ENCODE measurements around the gene SMIM44.
"Not testable (repeated sequence)": the region's sequence is repeated elsewhere in the genome, so short reads cannot be mapped to it uniquely, and the experiment has no call there.

Gene SMIM44

DNA sequence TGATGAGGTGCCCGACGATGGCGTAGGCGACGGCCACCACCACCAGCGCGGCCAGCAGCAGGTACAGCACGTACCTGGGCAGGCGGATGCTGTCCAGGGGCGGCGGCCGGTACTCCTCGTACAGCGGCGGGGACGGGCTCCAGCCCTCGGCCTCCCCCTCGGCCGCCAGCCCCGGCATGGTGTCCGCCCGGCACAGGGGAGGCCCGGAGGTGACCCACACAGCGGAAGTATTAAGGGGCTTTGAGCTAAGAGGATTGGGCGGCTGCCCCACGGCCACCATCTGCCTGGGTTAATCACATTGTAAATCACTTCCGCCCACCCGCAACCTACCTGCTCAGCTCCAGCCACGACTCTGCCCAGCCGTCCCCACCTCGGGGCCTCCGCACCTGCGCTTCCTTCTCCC lies at the start of gene SMIM44:
SMIM44 (minus strand) TSS at position 216 of the 403 bp plus-strand sequence; CDS start at position 178, 38 bp downstream.
- DNase-seq = no peak

DNA sequence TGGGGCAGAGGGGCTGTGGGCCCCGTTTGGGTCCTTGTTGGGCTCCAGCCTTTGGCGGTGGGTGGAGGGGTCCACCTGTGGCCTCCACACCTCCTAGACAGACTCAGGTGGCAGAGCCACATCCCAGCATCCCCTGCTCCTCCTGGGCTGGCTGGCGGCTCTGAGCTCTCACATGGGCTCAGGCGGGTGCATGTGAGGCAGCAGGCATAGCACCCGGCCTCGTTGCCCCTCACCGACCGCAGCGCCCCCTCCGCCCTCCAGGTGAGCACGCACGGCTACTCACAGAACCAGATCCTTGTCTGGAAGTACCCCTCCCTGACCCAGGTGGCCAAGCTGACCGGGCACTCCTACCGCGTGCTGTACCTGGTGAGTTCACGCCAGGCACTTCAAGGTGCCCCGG lies 49.8 kb upstream of the SMIM44 start:
- no peak for DNase-seq

- no peak for DNase-seq
These were observed 49.0 kb upstream of the SMIM44 start for GRCh38 chr19:3532154-3532786.

DNA sequence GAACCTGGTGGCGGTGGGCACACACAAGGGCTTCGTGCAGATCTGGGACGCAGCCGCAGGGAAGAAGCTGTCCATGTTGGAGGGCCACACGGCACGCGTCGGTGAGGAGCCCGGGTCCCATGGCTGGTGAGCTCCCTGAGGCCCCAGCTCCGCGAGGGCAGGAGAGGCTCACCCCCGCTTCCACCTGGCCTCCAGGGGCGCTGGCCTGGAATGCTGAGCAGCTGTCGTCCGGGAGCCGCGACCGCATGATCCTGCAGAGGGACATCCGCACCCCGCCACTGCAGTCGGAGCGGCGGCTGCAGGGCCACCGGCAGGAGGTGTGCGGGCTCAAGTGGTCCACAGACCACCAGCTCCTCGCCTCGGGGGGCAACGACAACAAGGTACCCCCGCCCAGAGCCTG lies 48.5 kb upstream of the SMIM44 start:
- no peak for DNase-seq

- no peak for DNase-seq
These were observed 47.1 kb upstream of the SMIM44 start for GRCh38 chr19:3530389-3530788.

DNA sequence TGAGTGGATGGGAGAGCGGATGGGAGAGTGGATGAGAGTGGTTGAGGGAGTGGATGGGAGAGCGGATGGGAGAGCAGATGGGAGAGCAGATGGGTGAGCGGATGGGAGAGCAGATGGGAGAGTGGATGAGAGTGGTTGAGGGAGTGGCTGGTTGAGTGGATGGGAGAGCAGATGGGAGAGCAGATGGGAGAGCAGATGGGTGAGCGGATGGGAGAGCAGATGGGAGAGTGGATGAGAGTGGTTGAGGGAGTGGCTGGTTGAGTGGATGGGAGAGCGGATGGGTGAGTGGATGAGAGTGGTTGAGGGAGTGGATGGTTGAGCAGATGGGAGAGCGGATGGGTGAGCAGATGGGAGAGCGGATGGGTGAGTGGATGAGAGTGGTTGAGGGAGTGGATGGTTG lies 46.1 kb upstream of the SMIM44 start:
- not testable (repeated sequence) for DNase-seq

DNA sequence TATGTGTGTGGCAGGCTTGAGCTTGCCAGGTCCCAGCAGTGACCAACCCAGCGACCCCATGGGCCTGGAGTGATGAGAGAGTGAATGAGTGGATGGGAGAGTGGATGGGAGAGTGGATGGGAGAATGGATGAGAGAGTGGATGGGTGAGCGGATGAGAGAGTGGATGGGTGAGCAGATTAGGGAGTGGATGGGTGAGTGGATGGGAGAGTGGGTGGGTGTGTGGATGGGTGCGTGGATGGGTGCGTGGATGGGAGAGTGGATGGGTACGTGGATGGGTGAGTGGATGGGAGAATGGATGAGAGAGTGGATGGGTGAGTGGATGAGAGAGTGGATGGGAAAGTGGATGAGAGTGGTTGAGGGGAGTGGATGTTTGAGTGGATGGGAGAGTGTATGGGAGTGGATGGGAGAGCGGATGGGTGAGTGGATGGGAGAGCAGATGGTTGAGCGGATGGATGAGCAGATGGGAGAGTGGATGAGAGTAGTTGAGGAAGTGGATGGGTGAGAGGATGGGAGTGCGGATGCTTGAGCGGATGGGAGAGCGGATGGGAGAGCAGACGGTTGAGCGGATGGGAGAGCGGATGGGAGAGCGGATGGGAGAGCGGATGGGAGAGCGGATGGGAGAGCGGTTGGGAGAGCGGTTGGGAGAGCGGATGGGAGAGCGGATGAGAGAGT lies 45.4 kb upstream of the SMIM44 start:
- DNase-seq = no peak

DNA sequence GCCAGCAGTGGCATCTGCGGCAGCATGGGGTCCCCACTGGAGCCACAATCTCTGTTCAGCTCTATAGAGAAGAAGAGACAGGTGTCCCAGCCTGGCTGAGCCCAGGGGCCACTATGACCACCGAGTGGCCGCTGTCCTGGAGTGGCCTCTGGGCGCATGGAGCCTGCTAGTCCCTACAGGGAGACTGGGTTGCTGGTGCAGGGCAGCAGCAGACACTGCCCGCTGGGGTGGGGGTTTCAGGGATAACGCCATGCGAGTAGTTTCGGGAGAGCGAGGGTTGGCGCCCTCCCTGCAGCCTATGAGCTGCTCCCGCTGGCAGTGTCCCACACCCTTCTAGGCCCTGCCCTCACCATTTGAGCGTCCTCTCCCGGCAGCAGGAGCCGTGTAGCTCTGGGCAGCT lies 44.8 kb upstream of the SMIM44 start:
- DNase-seq = no peak

DNA sequence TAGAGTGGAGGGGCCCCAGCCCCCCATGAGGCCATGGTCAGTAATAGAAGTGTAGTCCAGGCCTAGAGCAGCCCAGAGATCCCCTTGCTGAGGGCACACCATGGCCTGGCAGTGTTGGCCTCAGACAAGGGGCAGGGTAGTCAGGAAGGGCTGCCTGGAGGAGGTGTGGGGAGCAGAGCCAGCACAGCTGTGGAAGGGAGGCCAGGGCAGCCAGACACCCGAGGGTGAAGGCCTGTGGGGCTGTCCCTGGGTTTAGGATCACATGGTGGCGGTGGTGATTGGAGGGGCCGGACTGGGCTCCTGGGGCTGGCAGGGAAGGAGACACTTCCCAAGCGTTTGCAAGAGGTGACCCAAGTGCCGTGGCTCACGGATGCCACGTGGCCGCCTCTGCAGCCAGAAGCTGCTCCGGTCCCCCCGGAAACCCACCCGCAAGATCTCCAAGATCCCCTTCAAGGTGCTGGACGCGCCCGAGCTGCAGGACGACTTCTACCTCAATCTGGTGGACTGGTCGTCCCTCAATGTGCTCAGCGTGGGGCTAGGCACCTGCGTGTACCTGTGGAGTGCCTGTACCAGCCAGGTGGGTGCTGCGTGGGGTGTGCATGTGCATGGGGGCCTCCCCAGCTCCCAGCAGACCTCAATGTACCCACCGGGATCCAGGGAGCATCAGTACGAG lies 44.1 kb upstream of the SMIM44 start:
- no peak for DNase-seq

DNA sequence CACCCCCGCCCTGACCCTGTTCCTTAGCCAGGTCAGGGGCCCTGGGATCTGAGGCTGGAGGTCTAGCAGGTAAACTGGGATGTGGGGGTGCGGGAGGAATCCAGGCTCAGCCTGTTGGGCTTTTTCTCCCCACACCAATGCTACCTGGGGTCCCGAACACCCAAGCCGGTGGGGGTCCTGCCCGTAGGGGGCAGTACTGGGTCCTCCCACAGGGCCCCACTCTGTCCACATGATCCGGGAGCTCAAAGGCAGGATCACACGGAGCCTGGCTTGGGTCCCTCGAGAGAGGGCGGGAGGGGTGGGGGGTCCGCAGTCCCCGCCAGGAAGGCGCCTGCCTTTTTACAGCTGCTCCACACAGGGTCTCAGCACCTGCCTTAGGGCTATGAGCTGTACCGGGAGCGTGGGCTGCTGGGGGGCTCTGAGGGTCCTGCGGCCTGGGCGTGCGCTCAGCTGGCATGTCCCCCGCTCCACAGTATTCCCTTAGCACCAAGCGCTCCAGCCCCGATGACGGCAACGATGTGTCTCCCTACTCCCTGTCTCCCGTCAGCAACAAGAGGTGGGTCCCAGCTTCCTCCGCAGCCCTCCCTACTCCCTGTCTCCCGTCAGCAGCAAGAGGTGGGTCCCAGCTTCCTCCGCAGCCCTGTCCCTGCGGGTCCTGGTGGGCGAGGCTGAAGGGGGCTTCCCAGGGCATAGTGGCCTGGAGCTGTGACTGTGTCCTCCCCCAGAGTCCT lies 43.4 kb upstream of the SMIM44 start:
- no peak for DNase-seq

GRCh38 chr19:3524904-3525451 lies 41.7 kb upstream of the SMIM44 start:
- DNase-seq = no peak

DNA sequence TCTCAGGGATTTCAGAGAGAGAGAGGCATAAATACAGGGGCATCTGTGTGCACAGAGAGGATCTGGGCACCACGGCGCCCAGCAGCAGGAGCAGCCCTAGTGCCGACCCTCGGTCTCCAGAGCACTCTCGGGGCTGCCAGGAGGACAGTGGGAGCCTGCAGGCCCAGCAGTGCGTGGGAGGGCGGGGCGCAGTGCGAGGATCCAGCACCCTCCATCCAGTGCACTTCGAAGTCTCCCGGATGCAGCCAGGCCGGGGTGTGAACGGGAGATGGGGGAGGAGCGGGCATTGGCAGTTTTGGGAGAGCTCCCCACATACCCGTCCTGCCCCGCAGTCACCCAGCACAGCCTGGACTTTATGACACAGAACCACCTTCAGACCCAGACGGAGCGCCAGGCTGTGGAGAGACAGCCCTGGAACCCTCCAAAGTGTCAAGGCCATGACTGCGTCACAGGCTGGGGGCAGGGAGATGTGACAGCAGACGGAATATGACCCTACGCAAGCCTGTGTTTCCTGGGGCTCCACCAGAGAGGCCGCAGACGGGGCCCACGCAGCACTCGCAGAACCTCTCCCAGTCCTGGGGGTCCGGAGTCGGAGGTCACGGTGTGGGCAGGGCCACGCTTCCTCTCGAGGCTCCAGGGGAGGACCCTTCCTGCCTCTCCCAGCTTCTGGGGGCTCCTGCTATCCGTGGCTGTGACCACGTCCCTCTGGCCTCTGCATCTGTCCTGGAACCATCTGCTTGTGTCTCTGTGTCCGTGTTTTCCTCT lies 41.0 kb upstream of the SMIM44 start:
- no peak for DNase-seq

DNA sequence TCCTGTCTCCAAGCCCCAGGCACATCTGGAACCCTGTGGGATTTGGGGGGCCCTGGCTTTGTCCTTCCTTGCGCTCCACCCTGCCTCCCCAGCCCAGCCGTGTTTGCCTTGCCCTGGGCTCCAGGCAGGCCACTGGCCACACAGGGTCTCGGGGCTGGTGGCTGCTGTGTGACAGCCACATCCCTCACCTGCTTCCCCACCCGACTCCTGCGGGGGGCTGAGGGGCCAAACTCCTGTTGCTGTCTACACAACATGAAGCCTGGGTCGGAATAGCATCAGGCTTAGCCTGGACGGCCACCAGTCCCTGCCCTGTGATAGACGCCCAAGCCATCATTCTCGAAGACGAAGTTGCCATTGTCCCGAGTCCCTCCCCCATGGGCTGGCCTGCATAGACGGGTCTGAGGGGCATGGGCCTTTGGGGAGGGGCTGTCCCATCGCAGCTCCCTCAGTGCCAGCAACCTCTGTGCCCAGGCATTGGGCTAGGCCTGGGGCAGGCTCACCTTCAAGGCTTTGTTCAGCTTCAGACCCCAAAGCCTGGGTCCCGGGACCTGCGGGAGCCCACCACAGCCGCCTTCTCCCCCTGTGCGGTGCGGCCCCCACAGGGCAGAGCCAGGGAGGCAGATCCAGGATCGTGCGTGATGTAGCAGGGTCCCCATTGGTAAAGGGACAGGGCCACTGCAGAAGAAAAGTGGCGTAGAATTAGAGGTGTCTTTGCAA lies 40.3 kb upstream of the SMIM44 start:
- DNase-seq = no peak

DNA sequence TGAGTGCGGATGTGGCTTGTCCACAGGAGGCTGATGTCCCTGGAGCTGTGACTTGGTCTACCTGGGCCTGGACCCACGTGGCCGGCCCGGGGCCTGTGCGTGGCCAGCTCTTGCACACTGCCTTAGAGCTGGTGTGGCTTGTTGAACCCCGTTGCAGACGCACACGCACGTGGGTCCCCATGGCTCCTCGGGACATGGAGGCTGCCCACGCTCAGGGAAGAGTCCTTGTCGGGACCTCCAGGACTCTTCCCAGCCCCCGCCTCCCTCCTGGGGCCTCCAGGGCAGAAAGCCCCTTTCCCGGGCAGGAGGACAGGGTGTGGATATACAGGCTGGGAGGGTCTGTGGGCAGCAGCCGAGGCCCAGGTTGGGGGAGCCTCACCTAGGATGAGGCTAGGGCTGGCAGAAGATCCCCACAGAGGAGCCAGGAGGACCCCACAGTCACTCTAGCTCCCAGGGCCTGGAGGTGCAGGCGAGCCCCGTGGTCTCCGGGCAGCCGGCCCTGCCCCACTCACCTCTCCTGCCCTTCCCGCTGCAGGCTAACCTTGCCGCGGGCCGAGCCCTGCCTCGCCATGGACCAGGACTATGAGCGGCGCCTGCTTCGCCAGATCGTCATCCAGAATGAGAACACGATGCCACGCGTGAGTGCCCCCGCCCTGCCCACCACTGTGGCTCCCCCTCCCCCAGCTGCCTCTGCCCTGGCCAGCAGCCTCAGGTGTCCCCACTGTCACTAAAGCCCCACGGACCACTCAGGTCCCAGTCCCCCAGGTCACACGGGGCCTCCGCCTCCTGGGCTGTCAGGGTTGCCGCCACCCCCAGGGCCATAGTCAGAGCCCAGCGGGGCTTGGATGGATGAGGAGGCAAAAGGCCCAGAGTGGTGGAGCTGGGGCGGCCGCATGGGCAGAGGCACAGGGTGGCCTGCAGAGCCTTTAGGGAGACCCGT lies 39.5 kb upstream of the SMIM44 start:
- DNase-seq = no peak

DNA sequence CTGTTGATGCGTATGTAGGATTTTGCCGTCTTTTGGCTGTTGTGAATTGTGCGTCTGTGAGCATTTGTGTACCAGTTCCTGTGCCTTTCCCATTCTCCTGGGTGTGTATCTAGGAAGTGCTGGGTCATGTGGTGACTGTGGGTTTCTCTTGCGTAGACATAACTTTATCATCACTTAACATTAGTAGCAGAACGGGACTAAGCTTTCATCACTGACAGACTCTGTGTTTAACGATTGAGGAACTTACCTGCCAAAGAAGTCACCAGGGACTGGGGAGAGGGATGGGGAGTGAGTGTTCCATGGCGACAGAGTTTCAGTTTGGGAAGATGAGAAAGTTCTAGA lies 37.8 kb upstream of the SMIM44 start:
- DNase-seq = no peak

GRCh38 chr19:3520166-3521103 lies 37.2 kb upstream of the SMIM44 start:
- no peak for DNase-seq

GRCh38 chr19:3519126-3519525 lies 35.9 kb upstream of the SMIM44 start:
- DNase-seq = no peak

DNA sequence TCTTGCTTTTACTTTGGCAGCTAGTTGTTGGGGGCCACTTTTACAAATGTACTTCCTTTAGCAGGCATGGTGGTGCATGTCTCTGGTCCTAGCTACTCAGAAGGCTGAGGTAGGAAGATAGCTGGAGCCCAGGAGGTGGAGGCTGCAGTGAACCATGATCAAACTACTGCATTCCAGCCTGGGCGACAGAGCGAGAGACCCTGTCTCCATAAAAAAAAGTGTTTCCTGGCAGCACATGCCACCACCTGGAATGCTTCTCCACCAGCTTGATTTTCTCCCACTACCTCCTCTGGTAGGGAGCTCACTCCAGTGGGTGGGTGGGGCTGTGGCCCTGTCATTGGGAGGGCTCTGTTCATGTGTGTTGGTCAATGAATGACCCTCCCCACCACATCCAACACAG lies 35.4 kb upstream of the SMIM44 start:
- DNase-seq = no peak

DNA sequence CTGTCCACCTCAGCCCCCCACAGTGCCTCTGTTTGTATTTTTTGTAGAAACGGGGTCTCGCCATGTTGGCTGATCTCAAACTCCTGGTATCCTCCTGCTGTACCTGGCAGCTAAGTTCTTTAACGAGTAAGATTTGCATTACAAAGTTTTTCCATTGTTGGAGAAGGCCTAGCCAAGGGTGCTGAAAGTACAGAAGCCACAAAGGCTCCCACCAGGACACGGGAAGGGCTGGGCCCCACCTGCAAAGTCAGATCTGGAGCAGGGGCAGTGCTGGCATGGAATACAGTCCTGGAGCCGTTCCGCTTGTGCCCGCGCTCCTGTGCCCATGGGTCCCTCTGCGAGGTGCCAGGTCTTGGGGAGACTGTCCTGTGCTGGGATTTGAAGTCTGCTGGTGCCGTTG lies 35.0 kb upstream of the SMIM44 start:
- no peak for DNase-seq

DNA sequence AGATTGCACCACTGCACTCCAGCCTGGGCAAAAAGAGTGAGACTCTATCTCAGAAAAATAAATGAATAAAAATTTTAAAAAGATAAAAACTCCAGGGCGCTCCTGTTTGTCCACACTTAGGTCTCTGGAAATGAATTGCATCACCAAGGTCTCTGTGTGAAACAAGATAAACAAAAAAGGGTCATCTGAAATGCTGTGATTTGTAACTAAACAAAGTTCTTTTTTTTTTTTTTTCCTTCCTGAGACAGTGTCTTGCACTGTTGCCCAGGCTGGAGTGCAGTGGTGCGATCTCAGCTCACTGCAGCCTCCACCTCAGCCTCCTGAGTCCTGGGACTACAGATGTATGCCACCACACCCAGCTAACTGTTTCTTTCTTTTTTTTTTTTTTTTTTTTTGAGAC lies 34.4 kb upstream of the SMIM44 start:
- DNase-seq = no peak
